Stimulated activated CD4-positive, alpha-beta T cell treated with anti-CD3 and anti-CD28 coated beads, Interleukin-15, amount 100 ng/mL, for 48 hours (primary cell): ENCODE data around the gene TERT.
"Not testable (repeated sequence)": the region's sequence is repeated elsewhere in the genome, so short reads cannot be mapped to it uniquely, and the experiment has no call there.

ENCODE experiments used
- DNase-seq, 2 donors: peaks; one replicate each; pipeline ENCODE4 v3.0.0-alpha.2; 2020; ENCODE audit warnings: low read depth in 2 of 2

The TERT gene

DNA sequence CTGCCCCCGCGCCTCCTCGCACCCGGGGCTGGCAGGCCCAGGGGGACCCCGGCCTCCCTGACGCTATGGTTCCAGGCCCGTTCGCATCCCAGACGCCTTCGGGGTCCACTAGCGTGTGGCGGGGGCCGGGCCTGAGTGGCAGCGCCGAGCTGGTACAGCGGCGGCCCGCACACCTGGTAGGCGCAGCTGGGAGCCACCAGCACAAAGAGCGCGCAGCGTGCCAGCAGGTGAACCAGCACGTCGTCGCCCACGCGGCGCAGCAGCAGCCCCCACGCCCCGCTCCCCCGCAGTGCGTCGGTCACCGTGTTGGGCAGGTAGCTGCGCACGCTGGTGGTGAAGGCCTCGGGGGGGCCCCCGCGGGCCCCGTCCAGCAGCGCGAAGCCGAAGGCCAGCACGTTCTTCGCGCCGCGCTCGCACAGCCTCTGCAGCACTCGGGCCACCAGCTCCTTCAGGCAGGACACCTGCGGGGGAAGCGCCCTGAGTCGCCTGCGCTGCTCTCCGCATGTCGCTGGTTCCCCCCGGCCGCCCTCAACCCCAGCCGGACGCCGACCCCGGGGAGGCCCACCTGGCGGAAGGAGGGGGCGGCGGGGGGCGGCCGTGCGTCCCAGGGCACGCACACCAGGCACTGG is 548 bp downstream of the TERT start:
- DNase-seq, result no peak

DNA sequence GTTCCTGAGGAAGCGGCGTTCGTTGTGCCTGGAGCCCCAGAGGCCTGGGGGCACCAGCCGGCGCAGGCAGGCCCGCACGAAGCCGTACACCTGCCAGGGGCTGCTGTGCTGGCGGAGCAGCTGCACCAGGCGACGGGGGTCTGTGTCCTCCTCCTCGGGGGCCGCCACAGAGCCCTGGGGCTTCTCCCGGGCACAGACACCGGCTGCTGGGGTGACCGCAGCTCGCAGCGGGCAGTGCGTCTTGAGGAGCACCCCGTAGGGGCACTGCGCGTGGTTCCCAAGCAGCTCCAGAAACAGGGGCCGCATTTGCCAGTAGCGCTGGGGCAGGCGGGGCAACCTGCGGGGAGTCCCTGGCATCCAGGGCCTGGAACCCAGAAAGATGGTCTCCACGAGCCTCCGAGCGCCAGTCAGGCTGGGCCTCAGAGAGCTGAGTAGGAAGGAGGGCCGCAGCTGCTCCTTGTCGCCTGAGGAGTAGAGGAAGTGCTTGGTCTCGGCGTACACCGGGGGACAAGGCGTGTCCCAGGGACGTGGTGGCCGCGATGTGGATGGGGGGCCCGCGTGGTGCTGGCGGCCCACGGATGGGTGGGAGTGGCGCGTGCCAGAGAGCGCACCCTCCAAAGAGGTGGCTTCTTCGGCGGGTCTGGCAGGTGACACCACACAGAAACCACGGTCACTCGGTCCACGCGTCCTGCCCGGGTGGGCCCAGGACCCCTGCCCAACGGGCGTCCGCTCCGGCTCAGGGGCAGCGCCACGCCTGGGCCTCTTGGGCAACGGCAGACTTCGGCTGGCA is 1.3 kb downstream of the TERT start:
- no peak for DNase-seq

DNA sequence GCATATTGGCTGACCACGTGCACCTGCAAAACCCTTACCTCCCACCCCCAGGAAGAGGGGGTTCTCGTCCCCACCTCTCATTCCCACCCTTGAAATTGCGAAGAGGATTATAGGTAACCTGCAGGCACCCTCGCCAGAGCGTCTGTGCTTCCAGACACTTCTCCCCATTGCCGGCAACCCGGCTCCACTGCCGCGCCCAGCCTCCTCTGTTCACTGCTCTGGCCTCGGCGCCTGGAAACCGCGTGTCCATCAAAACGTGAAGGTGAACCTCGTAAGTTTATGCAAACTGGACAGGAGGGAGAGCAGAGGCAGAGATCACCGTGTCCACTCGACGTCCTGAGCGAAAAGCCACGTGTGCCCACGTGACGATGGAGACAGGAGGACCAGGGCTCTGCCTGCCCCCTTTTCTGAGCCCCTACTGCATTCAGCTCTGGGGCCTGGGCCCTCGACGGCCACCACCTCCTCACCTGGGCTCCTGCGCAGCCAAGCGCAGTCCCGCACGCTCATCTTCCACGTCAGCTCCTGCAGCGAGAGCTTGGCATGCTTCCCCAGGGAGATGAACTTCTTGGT is 1.9 kb downstream of the TERT start:
- DNase-seq, result no peak

DNA sequence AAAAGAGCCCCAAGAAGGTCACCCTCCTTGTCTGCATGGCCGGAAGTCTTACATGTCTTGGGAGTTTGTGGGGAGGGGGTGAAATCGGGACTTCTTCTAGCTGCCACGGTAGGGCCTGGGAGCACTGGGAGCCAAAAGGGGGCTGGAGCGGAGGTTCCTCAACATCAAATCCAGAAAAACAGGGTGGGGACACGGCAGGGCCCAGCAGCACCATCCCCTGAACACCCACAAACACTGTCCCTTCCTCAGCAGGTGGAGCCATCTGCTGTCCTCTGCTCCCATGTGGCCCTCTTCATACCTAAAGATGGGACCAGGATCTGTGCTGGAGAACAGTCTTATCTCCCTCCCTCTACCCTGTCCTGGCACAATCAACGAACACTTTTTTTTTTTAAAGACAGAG is 2.7 kb downstream of the TERT start:
- no peak for DNase-seq

DNA sequence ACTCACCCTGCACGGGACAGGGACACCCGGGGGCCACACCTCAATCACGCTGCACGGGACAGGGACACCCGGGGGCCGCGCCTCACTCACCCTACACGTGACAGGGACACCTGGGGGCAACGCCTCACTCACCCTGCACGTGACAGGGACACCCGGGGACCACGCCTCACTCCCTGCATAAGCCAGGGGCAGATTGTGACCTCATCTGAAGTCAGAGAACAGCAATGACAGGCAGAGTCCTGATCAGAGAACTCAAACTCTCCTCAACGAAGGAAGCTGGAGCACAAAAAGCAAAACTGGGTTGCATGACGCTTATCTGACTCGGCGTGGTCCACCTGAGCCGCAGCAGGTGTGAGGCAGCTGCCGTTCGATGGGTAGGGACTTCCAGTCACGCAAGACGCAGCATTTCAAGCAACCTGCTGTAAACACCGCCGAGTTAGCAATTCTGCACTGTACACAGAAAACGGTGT is 3.2 kb downstream of the TERT start:
- DNase-seq, result no peak

DNA sequence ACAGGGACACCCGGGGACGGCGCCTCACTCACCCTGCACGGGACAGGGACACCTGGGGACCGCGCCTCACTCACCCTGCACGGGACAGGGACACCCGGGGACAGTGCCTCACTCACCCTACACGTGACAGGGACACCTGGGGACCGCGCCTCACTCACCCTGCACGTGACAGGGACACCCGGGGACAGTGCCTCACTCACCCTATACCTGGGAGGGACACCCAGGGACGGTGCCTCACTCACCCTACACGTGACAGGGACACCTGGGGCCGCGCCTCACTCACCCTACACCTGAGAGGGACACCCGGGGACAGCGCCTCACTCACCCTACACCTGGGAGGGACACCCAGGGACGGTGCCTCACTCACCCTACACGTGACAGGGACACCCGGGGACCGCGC is 3.9 kb downstream of the TERT start:
- DNase-seq, result not testable (repeated sequence)

DNA sequence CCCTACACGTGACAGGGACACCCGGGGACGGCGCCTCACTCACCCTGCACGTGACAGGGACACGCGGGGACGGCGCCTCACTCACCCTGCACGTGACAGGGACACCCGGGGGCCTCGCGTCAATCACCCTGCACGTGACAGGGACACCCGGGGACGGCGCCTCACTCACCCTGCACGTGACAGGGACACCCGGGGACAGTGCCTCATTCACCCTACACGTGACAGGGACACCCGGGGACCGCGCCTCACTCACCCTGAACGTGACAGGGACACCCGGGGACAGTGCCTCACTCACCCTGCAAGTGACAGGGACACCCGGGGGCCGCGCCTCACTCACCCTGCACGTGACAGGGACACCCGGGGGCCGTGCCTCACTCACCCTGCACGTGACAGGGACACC is 5.3 kb downstream of the TERT start:
- DNase-seq, result not testable (repeated sequence)

DNA sequence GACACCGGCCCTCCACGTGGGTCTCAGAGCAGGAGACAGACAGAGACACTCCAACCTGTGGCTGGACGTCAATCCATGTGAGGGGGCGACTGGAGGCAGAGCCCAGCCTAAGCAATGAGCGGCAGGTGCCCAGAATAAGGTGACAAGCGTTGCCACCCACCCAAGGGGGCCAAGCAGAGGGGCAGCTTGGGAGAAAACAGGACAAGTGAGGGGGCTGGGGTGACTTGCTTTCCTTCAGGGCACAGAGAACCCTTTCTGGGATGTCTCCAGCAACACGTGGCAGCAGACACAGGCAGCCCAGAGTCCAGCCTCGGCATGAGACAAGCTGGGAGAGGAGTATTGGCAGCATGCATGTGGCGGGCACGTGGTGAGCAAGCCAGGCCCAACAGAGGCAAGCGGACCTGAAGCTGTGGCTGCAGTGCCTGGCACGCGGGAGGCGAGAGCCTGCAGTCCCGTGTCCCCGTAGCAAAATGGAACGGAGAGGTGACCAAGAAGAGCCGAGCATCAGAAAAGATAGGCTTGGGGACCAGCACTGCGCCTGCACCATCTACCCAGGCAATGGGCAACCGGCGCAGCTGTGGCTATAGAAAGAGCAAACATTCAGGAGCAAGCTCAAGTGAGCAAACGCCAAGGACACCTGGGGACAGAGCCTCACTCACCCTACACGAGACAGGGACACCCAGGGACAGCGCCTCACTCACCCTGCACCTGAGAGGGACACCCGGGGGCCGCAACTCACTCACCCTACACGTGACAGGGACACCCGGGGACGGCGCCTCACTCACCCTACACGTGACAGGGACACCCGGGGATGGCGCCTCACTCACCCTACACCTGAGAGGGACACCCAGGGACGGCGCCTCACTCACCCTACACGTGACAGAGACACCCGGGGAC is 6.2 kb downstream of the TERT start:
- no peak for DNase-seq

DNA sequence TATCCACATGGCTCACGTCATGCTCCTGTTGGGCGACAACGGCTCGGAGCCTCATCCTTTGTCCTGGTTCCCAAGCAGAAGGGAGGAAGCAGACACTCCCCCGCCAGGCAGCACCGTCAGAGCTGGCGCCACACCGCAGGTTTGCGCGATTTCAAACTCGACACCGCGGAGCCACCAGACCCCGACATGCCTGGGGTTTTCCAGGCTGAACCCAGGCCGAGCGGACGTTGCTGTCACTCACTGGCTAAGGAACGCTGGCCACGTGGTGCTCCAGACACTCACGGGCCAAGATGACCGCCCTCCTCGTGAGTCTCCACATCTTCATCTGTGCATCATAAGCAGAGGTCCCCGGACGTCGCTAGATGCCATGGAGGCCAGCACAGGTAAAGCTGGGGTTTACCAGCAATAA is 9.0 kb downstream of the TERT start:
- DNase-seq, result no peak

DNA sequence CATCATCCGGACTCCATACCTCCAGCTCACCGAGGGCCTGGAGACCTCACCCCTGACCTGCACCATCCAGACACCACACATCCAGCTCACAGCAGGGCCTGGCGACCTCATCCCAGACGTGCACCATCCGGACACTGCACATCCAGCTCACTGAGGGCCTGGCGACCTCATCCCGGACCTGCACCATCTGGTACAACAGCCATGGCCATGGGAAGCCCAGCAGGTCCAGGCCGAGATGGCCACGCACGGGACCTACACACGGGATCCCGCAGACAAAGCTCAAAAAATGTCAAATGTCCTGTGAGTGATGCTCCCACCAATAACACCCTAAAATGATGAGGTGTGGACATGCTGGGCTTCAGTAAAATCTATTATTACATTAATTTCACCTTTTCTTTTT is 9.7 kb downstream of the TERT start:
- DNase-seq, result no peak

DNA sequence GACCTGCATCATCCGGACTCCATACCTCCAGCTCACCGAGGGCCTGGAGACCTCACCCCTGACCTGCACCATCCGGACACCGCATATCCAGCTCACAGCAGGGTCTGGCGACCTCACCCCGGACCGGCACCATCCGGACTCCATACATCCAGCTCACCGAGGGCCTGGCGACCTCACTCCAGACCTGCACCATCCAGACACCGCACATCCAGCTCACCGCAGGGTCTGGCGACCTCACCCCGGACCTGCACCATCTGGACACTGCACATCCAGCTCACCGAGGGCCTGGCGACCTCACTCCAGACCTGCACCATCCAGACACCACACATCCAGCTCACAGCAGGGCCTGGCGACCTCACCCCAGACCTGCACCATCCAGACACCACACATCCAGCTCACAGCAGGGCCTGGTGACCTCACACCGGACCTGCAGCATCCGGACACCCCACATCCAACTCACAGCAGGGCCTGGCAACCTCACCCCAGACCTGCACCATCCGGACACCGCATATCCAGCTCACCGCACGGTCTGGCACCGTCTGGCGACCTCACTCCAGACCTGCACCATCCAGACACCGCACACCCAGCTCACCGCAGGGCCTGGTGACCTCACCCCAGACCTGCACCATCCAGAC is 10.4 kb downstream of the TERT start:
- not testable (repeated sequence) for DNase-seq

DNA sequence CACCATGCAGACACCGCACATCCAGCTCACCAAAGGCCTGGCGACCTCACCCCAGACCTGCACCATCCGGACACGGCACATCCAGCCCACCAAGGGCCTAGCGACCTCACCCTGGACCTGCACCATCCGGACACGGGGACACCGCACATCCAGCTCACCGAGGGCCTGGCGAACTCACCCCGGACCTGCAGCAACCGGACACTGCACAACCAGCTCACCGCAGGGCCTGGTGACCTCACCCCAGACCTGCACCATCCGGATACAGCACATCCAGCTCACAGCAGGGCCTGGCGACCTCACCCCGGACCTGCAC is 11.2 kb downstream of the TERT start:
- DNase-seq, result not testable (repeated sequence)

DNA sequence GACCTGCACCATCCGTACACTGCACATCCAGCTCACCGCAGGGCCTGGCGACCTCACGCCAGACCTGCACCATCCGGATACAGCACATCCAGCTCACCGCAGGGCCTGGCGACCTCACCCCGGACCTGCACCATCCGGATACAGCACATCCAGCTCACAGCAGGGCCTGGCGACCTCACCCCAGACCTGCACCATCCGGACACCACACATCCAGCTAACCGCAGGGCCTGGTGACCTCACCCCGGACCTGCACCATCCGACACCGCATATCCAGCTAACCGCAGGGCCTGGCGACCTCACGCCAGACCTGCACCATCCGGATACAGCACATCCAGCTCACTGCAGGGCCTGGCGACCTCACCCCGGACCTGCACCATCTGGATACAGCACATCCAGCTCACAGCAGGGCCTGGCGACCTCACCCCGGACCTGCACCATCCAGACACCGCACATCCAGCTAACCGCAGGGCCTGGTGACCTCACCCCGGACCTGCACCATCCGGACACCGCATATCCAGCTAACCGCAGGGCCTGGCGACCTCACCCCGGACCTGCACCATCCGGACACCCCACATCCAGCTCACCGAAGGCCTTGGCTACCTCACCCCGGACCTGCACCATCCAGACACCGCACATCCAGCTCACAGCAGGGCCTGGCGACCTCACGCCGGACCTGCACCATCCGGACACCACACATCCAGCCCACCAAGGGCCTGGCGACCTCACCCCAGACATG is 11.7 kb downstream of the TERT start:
- not testable (repeated sequence) for DNase-seq

DNA sequence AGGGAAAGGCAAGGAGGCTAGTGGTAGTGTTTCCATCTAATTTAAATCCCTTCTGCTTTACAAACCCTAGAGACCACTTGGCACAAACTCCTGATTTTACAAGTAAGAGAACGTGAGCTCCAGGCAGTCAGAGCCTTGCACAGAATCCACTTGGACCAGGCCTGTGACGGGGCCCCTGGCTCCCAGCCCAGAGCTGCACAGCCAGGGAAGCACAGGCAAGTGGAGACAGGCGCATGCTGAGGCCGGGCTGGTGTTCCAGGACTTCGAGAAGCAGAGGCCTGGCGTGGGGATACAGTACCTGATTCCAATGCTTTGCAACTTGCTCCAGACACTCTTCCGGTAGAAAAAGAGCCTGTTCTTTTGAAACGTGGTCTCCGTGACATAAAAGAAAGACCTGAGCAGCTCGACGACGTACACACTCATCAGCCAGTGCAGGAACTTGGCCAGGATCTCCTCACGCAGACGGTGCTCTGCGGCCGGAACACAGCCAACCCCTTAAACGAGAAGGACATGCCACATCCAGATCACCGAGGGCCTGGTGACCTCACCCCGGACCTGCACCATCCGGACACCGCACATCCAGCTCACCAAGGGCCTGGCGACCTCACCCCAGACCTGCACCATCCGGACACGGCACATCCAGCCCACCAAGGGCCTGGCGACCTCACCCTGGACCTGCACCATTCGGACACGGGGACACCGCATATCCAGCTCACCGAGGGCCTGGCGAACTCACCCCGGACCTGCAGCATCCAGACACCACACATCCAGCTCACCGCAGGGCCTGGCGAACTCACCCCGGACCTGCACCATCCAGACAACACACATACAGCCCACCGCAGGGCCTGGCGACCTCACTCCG is 12.5 kb downstream of the TERT start:
- no peak for DNase-seq

DNA sequence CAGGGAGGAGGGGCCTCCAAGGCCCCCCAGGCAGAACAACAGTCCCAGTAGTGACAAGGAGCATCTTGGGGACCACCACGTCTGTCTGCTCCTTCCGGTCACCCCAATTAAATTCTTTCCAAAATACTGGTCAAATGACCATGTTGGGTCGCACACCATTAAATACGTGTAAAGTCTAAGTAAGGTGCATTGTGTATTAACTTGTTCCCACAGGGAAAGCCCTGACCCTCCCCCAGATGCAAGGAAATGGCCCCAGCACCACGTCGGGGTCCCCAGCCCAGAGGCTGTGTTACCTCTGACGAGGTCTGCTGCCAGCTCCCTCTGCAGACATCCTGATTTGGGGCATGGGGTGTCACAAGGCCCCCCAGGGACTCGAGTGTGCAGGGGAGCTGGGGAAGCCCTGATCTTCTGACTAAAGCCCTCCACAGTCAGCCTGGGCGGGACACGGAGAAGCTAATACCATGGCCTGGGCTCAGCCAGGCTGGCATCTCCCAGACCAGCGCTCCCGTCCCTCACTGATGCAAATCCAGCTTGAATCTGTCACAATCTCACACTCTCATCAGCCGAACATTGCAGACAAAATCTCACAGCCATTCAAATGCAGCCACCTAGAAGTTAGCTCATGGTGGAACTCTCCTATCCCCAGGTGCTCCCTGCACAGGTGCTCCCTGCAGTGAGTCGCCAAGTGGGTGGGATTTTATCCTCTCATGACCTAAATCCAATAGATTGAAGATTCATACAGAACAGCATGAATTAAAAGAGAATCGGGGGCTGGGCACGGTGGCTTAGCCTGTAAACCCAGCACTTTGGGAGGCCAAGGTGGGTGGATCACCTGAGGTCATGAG is 13.6 kb downstream of the TERT start:
- DNase-seq, result no peak

DNA sequence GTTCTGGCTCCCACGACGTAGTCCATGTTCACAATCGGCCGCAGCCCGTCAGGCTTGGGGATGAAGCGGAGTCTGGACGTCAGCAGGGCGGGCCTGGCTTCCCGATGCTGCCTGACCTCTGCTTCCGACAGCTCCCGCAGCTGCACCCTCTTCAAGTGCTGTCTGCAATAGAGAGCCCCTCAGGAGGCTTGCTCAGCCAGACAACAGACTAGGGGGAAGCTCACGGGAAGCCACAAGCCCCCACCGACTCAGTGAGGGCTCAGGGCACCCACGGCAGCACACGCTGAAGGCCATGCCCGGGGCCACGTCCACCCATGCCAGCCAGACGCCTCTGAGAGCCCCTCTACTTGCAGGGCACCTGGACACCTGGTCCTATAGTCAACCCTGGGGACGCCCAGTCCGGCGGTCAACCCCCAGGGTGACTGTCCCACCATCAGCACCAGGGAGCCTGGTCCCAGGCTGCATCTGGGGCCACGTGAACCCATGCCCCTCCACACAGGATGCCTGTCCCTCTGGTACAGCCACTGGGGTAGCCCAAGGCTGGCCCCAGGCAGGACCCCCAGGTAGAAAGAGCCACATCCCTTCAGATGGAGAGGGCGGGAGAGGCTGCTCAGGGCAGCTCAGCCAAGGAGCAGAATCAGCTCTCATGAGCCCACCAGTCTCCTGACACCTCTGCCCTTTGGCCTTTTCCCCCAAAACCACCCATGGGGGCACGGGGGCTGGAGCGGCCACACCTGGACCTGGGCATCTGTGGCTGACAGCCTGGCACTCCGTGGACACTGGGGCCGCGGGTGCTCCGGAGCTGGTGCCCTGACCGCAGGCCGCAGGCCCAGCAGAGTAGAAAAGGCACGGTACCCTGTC is 14.5 kb downstream of the TERT start:
- no peak for DNase-seq

DNA sequence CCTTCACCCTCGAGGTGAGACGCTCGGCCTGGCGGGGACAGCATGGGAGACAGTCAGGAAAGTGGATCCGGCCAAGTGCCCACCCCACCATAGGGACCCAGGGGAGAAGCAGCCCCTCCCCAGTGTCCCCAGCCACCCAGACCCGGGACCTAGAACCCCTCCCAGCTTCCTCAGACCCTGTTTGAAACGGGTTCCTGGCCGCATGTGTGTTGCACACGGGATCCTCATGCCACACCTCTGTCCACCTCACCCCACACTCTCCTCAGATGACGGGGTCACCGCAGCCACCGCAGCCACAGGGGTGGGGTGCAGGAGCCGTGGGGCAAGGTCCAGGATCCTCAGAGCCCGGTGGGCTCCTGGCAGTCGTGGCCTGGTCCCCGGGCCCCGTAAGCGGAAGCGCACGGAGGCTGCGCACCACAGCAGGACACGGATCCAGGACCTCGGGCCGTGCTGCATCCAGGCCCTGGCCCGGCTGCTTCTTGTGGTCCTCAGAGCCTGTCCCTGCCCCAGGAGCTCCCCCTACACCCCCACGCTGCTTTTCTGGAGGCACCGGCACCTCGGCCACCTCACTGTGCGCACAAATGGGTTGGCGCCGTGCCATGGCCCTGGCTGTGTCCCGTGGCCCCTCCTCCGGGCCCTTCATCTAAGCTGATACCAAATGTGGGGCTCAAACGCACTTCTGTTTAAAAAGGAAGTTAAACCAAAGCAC is 15.3 kb downstream of the TERT start:
- DNase-seq, result no peak
